A375 (cell line): ENCODE results near the gene PI4KB. TPM values are rescaled to one million over a fixed set of nuclear protein-coding genes. Genes with fewer than 3 reads are reported as not detected.

ENCODE experiments used
- small RNA-seq: library from RNA; depleted of rRNA; stranded (forward); fragments of <200 nt; gene quantifications from one replicate; pipeline ENCODE3, GENCODE V24; 2014
- total RNA-seq: library from RNA; depleted of rRNA; stranded (reverse); fragments of >200 nt; shearing (Covaris generic); gene quantifications from 2 replicates; pipeline ENCODE4 v1.2.3, GENCODE V29; 2014; rRNA removed

Gene PI4KB
- 70.3 and 78.9 TPM in 2 replicates for total RNA-seq

GRCh38 chr1:151327223-151327902 is at the start of gene PI4KB:
TSS of gene PI4KB (minus strand) at chr1:151327416. CDS start at chr1:151316481, 10,935 bp downstream.

GRCh38 chr1:151372058-151372934 is 45.1 kb upstream of the PI4KB start, which contains the start of gene SELENBP1:
TSS of gene SELENBP1 (minus strand) at chr1:151372705. CDS start at chr1:151372641, 64 bp downstream.

GRCh38 chr1:151346769-151347522 is 19.7 kb upstream of the PI4KB start, which contains the start of gene RFX5:
TSS of gene RFX5 (minus strand) at chr1:151347252. CDS start at chr1:151346320, 932 bp downstream.

GRCh38 chr1:151281969-151282882 is 45.0 kb downstream of the PI4KB start, which contains the start of gene ZNF687:
TSS of gene ZNF687 (plus strand) at chr1:151282299. CDS start at chr1:151286292, 3,993 bp downstream.

DNA sequence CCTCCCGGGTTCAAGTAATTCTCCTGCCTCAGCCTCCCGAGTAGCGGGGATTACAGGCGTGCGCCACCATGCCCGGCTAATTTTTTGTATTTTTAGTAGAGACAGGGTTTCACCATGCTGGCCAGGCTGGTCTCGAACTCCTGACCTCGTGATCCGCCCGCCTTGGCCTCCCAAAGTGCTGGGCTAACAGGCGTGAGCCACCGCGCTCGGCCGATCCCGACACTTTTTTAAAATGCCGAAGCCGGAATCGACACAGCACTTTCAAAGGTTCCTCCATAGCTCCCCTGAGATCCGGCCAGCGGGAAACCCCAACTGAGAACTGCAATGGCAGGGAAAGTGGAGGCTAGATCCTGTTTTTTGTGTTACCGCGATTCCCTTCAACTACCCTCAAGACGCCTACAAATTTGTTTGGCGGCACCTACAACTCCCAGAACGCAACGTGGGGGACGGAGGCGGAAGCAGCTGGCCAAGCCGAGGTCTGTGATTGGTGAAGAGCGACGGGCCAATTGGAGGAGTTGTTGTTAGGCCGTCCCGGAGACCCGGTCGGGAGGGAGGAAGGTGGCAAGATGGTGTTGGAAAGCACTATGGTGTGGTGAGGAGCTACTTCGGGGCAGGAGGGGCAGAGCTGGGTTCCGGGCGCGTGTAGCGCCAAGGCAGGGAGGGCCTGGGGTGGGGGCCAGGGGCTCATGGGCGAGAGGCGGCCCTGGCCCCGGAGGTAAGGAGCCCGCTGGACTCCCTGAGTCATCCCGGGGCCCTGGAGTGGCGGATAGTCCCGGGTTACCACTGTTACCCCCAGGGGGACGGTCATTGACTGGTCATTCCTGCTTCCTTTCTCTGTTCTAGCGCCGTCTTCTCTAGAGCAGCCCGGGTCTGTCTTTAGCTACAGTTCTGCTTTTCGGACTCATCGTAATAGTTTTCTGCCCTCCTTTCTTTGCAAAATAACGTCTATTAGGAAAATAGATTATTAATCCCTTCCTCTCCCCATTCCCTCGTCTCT is 72.7 kb downstream of the PI4KB start, which contains the start of gene PSMD4:
Gene PSMD4, plus strand, starts transcription at position 518 of the 997 bp plus-strand sequence. Its CDS starts 49 bp downstream, at position 567.

Small RNA genes lying within 50 kb of the gene (small RNA-seq; reads per million reads assigned to genes)
- gene RN7SL444P = not detected

Other genes with a start within 250 kb of the PI4KB start
- gene SEMA6C, start 180.8 kb downstream of the PI4KB start, total RNA-seq = 1.1 and 2.3 TPM in 2 replicates
- gene TNFAIP8L2, start 170.8 kb downstream of the PI4KB start, total RNA-seq = not detected in 2 replicates
- gene LYSMD1, start 161.5 kb downstream of the PI4KB start, total RNA-seq = 13.2 and 15.1 TPM in 2 replicates
- gene SCNM1, start 161.3 kb downstream of the PI4KB start, total RNA-seq = 129 and 130 TPM in 2 replicates
- 0.38 and 0.40 TPM in 2 replicates for gene TMOD4, start 151.4 kb downstream of the PI4KB start, total RNA-seq
- 92.9 and 126 TPM in 2 replicates for gene VPS72, start 137.2 kb downstream of the PI4KB start, total RNA-seq
- gene PIP5K1A, start 128.9 kb downstream of the PI4KB start, total RNA-seq = 72.2 and 99.9 TPM in 2 replicates
- gene PSMD4, start 72.7 kb downstream of the PI4KB start, total RNA-seq = 491 and 493 TPM in 2 replicates
- 33.5 and 34.2 TPM in 2 replicates for gene ZNF687, start 45.1 kb downstream of the PI4KB start, total RNA-seq
- gene RFX5, start 19.8 kb upstream of the PI4KB start, total RNA-seq = 99.2 and 108 TPM in 2 replicates
- gene SELENBP1, start 45.3 kb upstream of the PI4KB start, total RNA-seq = not detected in 2 replicates
- gene PSMB4, start 72.2 kb upstream of the PI4KB start, total RNA-seq = 846 and 849 TPM in 2 replicates
- gene POGZ, start 132.1 kb upstream of the PI4KB start, total RNA-seq = 29.7 and 35.7 TPM in 2 replicates
- gene CGN, start 184.0 kb upstream of the PI4KB start, total RNA-seq = 0.88 and 1.0 TPM in 2 replicates
- 33.2 and 34.2 TPM in 2 replicates for gene TUFT1, start 212.9 kb upstream of the PI4KB start, total RNA-seq